NCI-H526 treated with DMSO at 0.1 percent for 48 hours (cell line): ENCODE data around the gene IRF6.
"Not testable (repeated sequence)": the region's sequence is repeated elsewhere in the genome, so short reads cannot be mapped to it uniquely, and the experiment has no call there.

Source experiments
- DNase-seq: peaks from one replicate; lab custom pipeline; 2025; lab: John Stamatoyannopoulos, UW

IRF6 gene

DNA sequence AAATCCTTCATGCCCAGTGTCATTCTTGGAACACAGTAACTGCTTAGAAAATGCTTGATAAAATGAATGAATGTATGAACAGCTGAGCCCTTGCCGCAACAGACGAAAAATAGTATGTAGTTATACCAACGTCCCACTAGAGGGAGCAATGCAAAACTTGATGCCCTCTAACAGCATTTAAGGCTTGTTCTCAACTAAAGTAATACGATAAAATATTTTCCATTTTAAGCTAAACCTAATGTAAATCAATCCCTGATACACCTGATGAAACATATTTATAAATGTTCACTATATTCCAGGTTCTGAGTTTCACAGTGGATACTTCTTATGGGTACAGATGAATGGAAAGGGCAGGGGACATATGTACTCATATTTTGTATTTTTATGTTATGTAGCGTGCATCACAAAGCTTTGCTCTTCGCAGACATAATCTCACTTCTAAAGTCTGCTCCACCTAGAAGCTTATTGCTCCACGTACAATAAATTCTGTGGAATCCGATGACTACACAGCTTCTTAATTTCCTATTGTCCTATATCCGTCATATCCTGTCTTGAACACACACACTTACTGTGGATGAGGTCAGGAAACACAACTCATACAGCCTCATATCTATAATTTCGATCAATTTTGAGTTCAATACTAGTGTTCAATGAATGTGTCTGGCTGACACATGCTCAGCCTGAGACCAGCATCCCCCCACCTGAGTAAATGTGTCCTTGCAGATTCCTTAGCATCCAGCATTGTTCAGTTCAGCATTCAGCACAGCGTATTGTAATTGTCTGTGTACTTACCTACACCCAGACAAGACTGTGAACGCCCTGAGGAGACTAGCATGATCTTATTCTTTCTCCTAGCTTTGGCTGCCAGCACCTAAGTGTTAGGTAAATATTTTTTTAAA is 17.4 kb upstream of the IRF6 start:
- no peak for DNase-seq

DNA sequence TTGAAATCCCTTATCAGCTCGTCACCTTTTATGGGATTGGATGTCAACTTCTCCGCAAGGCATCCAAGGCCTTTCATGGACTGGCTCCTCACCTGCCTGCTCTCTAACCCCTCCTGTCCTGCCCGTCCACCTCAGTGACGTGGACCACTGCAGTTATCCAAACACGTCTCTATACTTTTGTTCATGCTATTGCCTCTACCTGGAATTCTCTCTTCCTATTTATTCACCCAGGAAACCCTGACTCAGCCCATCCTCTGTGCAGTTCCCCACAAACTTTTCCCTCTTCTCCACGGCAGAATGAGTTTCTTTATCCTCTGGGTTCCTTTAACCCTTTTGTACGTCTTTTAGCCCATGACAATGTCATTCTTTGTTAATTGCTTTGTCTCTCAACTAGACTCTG is 16.8 kb upstream of the IRF6 start:
- DNase-seq = no peak

DNA sequence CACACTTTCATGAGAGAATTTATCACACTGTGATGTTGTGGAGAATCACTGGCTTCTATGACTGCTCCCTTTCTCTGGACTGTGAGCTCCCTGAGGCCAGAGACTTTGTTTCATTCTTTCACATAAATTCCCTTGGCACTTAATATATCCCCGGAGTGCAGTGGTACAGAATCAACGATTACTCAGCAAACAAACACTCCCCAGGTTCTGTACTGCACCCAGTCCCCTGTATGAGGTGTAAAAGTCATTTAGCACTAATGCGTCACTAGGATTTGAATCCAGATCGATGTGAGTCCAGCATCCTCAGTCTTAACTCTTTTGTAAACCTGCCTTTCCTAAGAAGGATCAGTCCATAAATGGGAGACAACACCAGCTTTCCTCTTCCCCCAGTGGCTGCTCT is 15.0 kb upstream of the IRF6 start:
- no peak for DNase-seq

DNA sequence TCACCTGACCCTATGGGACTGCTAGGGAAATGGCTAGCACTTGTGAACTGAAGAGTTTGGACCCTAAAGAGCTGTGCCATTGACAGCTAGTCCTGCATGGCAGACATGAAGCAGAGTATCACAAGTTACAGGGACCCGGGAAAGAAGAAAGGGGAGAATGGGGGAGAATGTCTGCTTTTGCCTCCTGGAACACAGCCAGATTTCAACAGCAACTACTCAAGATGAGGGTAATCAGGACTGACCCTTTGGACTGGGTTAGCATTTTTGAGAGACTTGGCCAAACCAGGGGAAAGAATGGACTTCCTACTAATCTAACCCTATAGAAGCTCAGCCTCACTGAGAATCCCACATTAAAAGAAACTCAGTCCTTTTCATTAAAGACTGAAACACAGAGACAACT is 13.1 kb upstream of the IRF6 start:
- DNase-seq = no peak

DNA sequence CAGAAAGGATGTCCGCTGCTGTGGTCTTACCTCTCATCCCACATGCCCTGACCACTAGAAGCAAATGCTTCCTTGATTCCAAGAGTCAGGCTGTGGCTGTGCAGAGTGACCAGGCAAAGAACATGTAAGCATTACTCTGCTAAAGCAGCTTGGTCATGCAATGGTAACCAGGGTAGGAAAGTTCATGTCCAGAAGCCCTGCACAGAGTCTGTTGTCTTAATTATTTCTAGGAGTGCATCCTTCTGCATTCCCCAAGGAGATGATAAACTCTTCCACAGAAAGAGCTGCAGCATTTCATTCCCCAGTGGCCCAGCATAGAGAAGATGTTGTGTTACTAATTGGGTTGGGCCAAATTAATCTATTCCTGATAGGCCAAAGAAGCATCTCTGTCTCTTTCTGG is 11.7 kb upstream of the IRF6 start:
- DNase-seq = no peak

DNA sequence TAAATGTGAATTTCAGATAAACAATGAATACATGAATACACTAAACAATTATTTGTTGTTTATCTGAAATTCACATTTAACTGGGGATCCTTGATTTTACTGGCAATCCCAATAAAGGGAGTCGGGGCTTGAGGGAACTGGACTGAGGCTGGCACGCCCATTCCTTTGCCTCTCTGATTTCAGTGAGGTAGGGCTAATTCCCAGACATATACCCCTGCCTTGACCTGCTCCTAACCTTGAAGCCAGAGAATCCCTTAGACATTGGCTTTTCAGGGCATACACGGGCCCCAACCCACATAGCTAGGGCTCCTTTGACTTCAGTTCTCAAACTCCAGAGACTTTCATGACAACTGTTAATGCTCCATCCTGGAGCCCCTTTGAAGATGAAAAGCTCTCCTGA is 11.0 kb upstream of the IRF6 start:
- no peak for DNase-seq

DNA sequence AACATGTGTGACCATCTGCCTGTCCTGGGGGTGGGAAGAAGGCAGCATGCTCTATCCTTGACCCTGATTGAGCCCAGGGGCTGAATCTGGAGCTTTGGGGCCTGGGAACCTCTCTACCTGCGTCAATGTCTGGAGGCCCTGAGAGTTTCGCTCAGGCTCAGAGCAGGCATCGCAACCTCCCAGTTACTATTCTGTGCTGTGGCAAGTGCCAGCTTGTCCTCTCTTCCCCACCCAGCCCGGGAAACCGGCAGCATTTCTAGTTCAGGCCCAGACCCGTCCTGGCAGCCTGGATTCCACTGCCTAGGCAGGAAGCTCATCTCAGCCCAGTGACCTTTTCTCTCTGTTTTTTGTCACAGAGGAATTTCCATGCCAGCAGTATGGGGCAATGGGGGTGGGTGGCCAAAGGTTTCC is 10.0 kb upstream of the IRF6 start:
- no peak for DNase-seq

DNA sequence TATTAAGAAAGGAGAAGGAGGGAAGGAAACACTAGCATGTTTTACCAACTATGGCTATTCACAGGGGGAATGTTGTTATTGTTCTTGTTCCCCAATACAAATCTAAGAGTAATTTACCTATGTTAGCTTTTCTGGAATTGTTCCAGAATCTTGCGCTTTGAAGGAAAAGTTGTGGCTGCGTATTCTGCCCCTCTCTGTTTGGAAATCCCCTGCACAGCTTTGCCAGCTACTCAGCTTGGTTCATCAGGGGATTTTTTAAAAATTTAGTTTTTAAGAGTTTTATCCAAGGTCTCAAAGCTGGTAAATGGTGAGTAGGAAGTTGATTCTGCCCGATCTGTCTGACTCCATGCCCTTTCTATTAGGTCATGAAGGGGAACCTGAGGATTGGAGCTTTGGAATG is 9.5 kb upstream of the IRF6 start:
- no peak for DNase-seq

DNA sequence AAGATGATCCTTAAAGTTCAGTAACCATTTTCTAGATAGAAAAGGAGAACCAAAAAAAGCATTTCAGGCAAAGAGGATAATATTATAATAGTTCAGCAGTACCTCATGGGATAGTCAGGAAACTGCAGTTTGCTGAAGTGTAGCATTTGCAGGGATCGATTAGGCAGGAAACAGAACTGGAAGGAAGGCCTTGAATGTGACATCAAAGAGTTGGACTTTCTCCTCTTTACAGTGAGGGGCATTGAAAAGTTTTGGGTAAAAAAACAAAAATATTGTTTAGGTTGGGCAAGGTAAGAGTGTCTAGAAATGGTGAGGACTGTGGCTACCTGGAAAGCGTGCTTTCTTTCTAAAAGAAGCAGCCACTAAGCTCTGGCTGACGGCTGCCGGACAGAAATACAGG is 8.0 kb upstream of the IRF6 start:
- no peak for DNase-seq

DNA sequence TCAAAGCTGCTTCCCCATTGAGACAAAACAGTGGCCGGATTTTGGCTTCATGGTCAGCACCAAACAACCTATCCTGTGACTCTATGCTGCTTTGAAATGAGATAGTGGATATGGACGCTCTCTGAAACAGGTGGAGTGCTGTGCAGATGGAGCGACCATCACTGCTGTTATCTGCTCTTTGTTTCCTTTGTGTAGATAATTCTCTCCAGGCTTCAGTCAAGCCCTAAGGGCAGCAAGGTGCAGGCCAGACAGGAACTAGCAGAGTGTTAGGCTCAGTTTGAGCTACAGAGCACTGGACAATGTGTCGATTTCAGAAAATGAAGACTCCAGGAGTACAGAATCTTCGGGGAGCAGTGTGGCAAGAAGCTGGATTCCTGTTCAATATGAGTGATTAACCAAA is 4.8 kb upstream of the IRF6 start:
- no peak for DNase-seq

DNA sequence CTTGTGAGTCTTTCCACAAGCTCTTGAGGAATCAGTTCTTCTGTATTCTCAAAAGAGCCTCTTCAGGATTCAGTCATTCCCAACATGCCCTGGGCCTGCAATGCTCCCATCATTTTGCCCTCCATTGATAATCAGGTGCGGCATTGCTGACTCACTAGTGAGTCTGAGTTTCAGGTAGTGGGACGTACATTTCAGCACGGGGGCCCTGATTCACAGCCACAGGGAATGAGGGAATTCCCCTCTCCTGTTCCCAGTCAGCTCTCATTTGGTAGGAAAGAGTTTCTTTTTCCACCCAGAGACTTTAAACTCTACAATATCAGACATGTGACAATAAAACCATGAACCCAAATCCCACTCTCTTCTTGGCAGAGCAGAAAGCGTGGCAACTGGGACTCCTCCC is 3.7 kb upstream of the IRF6 start:
- no peak for DNase-seq

DNA sequence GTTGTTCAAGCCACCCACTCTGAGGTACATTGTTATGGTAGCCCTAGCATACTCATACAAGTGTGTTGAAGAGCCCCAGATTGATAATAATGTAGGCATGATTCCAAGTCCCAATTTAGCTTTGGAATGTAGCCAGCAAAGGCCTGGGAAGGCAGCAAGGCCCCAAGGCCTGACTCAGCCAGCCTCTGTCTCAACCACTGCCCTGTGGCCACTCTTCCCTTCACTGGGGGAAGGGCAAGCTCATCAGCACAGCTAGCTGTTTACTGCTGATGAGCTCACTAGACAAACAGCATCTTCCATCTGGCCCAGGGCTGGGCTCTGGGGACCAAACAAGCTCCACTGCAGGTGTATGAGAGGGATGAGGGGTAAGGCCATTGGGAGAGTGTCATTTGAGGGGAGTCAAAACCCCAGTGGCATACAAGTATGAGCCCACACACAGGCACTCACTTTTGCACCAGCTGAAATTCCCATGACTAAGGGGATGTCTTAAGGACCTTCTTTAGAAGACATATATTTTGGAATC is 2.2 kb upstream of the IRF6 start:
- no peak for DNase-seq

DNA sequence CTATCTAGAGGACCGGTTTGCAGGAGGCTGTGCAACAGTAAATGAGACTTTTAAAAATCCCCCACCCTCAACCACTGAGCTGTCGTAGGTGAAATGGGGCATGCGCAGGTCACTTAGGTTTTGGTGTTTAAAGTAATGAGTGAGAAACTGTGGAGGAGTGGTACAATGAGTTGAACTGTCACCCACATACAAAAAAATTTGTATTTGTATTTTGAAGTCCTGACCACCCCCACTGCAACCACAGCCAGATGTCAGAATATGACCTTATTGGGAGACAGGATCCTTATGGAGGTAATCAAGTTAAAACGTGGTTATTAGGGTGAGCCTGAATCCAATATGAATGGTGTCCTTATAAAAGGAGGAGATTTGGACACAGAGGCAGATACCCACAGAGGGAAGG is 1.6 kb upstream of the IRF6 start:
- no peak for DNase-seq

DNA sequence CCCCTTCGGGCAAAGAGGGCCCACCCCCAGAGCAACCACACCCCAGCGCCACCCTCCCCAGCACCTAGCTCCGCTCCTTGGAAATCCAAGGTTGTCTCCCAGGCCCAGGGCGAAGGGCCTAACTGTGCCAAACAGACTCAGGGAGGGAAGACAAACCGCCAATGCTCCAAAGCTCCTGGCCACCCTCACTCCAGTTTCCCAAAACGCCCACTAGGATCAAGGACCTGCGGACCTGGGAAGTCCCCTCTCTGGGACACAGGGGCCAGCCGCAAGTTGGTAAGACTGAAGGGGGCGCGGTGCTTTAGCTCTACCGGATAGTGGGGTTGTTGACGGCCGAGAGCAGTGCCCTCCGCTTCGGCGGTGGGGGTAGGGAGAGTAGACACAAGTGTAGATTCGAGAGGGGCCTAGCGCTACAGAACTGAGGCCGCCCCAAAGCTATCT is 581 bp downstream of the IRF6 start:
- no peak for DNase-seq

DNA sequence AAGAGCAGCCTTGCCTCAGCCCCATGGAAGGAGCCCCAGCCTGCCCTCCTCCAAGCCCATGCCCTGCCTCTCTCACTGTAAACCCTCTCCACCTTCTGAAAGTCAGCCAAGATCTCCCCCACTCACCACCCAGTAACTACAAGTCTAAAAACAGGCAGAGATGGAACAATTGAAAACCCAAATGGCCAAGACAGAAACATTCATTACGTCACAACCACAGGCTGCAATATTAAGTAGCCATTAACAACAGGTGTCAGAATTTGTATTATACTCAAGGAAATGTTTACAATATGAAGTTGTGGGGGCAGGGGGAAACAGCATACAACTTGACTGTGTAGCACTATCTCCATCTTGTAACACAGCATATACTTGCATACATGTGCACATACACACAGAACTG is 2.4 kb downstream of the IRF6 start:
- no peak for DNase-seq

DNA sequence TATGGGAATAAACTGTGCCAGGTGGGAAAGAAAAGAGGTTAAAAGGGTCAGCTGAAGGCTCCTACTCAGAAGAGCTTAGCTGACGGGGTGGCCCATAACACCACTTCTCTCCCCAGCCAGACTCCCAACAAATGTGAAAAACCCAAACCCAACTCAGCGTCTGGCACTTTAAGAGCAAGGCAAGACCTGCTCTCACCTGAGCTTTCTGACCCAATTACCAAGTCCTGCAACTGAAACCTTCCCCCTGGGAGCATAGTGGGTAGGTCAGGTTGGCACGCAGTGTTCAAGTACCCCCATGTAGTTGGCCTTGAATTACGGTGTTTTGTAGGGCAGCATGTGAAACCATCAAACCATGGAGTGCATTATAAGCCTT is 3.2 kb downstream of the IRF6 start:
- no peak for DNase-seq

DNA sequence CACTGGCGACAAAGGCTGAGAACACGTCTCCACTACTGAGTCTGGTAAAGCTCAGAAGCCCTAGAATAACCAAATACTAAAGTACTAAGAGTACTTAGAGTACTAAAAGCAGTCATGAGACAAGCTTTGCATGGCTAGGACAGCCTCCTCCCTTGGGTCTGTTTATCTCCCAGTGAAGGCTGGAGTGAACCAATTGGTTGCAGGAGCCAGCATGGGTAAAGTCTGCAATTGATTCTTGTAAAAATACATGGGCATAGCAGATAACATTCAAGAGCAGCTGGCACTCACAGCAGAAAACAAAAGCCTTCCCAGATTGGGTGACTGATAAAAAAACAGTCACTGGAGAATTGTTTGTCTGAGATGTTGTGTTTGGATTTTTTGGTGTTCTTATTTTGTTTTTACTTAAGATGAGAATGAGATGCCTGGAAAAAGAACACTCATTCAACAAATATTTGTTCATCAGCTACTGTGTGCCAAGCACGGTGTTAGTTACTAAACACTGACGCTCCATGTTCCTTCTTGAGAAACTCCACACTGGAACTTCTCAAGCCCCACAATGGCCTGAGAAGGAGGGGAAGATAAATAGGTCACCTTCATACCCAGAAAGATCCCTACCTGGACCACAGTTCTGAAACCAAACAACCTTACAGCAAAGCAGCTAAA is 3.7 kb downstream of the IRF6 start:
- no peak for DNase-seq

DNA sequence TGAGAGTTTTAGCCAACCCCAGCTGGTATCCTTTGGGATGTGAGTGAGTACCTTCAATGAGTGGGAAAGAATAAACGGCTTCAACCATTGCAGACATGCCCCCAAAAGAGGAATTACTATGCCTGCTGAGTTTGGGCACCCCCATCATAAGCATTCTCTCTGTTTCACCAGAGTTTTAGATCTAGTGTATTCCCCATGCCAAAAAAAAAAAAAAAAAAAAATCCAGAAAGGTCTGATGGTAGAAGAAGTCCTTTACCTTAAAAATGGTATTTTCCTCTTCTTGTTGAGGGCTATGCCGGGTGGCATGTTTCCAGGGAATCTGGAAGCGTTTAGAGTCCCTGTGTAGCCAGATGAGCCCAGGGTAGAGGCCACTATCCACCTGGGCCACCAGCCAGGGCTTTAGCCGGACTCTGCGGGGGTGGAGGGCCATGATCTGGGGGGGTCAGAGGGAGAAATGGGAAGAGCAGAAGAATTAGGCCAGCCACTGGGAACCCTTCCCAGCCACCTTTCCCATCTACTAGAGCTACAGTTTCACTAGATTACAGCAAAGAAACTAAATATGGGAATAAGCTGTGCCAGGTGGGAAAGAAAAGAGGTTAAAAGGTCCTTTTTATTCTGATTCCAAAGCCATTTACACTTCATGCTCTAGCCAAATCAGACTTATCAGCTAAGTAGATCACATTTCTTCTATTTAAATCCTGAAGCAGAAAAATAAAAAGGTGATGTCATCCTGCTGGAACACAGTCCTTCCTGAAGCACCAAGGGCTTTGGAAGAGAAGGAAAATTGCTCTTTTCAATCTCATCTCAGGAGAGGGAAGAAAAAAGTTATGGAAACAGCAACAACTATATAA is 4.7 kb downstream of the IRF6 start:
- DNase-seq = no peak

DNA sequence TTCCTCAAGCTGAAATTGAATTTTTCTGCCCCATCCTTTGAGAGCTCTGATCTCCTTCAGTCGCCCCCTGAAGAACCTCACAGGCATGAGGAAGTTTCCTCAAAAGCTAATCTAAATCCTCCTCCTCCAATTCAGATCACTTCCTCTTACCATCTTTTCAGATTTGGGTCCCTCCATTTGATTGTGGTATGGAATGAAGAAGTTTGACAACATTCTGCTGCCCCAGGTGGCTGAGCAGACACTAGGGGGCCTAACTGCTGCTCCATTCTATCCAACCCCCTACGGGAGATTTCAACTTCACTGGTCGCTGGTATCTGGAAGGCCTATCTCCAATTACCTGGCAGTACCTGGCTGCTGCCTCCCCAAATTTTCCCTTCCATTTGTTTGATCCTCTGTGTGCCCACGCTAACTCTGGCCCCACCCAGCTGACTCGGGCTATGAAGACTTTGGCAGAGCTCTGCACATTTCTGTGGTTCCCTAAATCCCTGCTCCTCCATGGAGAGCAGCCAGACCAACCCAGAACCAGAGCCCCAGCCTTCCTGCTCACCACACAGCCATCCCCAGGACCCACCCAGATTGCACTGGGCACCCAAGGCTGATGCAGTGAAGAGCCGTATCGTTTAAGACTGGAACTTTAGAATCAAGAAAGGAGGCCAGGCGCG is 7.8 kb downstream of the IRF6 start:
- DNase-seq = no peak

DNA sequence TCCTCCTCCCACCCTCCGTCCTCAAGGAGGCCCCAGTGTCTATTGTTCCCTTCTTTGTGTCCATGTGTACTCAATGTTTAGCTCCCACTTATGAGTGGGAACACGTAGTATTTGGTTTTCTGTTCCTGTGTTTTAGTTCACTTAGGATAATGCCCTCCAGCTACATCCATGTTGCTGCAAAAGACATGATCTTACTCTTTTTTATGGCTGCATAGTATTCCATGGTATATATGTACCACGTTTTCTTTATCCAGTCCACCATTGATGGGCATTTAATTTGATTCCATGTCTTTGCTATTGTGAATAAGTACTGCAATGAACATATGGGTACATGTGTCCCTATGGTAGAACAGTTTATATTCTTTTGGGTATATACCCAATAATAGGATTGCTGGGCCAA is 12.2 kb downstream of the IRF6 start:
- not testable (repeated sequence) for DNase-seq

DNA sequence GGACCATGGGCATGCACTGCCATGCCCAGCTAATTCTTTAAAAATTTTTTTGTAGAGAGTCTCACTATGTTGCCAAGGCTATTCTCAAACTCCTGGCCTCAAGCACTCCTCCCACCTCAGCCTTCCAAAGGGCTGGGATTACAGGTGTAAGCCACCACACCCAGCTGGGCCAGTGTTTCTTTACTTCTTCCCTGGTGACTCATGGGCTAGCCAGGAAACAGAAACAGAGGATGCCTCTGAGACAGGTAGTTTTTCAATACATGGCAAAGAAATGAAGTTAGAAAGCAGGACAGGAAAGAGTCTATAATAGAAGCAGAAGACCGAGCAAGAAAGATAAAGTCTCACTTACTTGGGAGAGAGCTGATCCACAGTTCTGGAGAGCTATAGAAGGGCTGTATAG is 14.0 kb downstream of the IRF6 start:
- DNase-seq = no peak
